K562 (cell line): ENCODE data around the gene MAST4.

ENCODE experiments used
- ARHGAP35 ChIP-seq: fragments of 450-650 bp; IDR thresholded peaks from 2 replicates; pipeline ENCODE4 v1.6.1; 2018; ENCODE audit not compliant: partially characterized antibody
- GABPB2 ChIP-seq: fragments of 250-450 bp; sonication (Bioruptor Pico); conservative IDR thresholded peaks from 2 replicates; pipeline ENCODE4 v1.5.1; 2021; ENCODE audit warnings: mild to moderate bottlenecking
- YY1 ChIP-seq, 3 experiments: IDR thresholded peaks; 2 replicates each; pipeline ENCODE4 v1.6.1; 2011; ENCODE audit warnings: low read length in 2 of 3, mild to moderate bottlenecking in 2 of 3, moderate library complexity in 2 of 3, borderline replicate concordance in 1 of 3, control low read depth in 1 of 3, low read depth in 1 of 3; ENCODE audit not compliant: insufficient read depth in 3 of 3, insufficient replicate concordance in 2 of 3, control insufficient read depth in 1 of 3, insufficient read length in 1 of 3; ENCODE audit errors: extremely low read depth in 1 of 3
- TF ChIP-seq, protein P1 (sequence below), 2 experiments: fragments of 450-650 bp in 1 of 2; sonication (generic) in 1 of 2; formaldehyde crosslinking in 1 of 2; IDR thresholded peaks in 1 of 2; conservative IDR thresholded peaks in 1 of 2; 2 replicates each; pipeline versions ENCODE4 v1.6.1 to v1.8.1; 2016 to 2023; ENCODE audit warnings: mild to moderate bottlenecking in 2 of 2, moderate library complexity in 2 of 2, inconsistent platforms in 1 of 2, missing genetic modification reagents in 1 of 2
- TF ChIP-seq, protein P2 (sequence below): fragments of 200-800 bp; sonication (Bioruptor generic); IDR thresholded peaks from 2 replicates; pipeline ENCODE4 v1.6.1; 2017; ENCODE audit warnings: missing genetic modification characterization, missing compliant biosample characterization

DNA sequence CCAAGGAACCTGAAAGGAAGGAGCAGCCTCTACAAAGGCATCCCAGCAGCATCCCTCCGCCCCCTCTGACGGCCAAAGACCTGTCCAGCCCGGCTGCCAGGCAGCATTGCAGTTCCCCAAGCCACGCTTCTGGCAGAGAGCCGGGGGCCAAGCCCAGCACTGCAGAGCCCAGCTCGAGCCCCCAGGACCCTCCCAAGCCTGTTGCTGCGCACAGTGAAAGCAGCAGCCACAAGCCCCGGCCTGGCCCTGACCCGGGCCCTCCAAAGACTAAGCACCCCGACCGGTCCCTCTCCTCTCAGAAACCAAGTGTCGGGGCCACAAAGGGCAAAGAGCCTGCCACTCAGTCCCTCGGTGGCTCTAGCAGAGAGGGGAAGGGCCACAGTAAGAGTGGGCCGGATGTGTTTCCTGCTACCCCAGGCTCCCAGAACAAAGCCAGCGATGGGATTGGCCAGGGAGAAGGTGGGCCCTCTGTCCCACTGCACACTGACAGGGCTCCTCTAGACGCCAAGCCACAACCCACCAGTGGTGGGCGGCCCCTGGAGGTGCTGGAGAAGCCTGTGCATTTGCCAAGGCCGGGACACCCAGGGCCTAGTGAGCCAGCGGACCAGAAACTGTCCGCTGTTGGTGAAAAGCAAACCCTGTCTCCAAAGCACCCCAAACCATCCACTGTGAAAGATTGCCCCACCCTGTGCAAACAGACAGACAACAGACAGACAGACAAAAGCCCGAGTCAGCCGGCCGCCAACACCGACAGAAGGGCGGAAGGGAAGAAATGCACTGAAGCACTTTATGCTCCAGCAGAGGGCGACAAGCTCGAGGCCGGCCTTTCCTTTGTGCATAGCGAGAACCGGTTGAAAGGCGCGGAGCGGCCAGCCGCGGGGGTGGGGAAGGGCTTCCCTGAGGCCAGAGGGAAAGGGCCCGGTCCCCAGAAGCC is 569.6 kb downstream of the MAST4 start:
- TF ChIP-seq YY1 (IDR thresholded peaks at IDR 0.05; ENCODE audit: borderline replicate concordance in 1 of 3, control insufficient read depth in 1 of 3, extremely low read depth in 1 of 3, insufficient read depth in 3 of 3, insufficient read length in 1 of 3, insufficient replicate concordance in 2 of 3, low read depth in 1 of 3, low read length in 2 of 3), result no peak
- TF ChIP-seq, protein P1, sequence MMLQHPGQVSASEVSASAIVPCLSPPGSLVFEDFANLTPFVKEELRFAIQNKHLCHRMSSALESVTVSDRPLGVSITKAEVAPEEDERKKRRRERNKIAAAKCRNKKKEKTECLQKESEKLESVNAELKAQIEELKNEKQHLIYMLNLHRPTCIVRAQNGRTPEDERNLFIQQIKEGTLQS (IDR thresholded peaks at IDR 0.05), result no peak
- TF ChIP-seq, protein P1 (CRISPR knock-in tag; conservative IDR thresholded peaks at IDR 0.05), result no peak
- TF ChIP-seq GABPB2 (CRISPR knock-in tag), result no peak
- no peak for TF ChIP-seq ARHGAP35
- TF ChIP-seq, protein P2, sequence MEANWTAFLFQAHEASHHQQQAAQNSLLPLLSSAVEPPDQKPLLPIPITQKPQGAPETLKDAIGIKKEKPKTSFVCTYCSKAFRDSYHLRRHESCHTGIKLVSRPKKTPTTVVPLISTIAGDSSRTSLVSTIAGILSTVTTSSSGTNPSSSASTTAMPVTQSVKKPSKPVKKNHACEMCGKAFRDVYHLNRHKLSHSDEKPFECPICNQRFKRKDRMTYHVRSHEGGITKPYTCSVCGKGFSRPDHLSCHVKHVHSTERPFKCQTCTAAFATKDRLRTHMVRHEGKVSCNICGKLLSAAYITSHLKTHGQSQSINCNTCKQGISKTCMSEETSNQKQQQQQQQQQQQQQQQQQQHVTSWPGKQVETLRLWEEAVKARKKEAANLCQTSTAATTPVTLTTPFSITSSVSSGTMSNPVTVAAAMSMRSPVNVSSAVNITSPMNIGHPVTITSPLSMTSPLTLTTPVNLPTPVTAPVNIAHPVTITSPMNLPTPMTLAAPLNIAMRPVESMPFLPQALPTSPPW (CRISPR knock-in tag), result no peak
